Gastroesophageal sphincter (tissue), 3 donors: ENCODE data around the gene SLC5A11.

Experiments used
- POLR2A ChIP-seq, 2 donors: fragments of 450-650 bp; IDR thresholded peaks; one replicate each; pipeline ENCODE4 v1.6.1; 2017; ENCODE audit warnings: antibody characterized with exemption in 2 of 2, mild to moderate bottlenecking in 2 of 2, moderate library complexity in 1 of 2
- TF ChIP-seq, protein P1 (sequence below), 4 experiments: fragments of 200-600 bp in 2 of 4; fragments of 450-650 bp in 2 of 4; sonication (generic) in 1 of 4; IDR thresholded peaks; one replicate each; pipeline ENCODE4 v1.5.1; 2017 to 2019; ENCODE audit warnings: antibody characterized with exemption in 4 of 4, mild to moderate bottlenecking in 2 of 4, moderate library complexity in 2 of 4

DNA sequence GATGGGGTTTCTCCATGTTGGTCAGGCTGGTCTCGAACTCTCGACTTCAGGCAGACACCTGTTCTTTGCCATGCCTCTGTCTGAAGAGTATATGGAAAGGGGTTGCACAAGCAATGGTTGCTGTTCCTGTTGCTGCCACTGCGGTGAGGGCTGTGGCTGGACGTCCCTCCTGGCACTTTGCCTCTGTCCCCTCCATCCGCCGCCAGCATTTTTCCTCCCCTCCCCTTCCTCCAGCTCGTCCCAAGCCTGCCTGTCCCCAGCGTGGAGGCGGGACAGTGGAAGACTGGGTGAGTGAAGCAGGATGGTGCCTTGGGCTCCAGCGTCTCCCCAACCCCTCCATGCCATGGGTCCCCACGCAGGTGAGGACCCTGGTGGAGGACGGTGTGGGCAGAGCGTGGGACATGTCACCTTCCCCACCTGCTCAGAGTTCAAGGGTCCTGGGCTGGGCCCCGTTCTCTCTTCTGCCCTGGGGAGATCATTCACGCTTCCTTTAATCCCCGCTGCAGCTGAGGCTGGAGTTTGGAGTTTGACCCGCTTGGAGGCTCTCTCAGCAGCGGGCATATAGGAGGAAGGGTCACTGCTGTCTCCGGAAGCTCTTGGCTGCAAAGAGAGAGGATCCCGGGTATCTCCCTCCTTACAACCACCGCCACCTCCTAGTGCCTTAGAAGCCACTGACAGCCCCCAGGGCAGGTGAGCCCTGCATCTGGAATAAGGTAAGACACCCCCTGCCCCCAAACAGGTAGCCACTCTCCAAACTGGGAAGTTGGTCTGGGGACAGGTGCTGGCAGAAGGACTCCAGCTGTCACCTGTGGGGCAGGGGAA, at the start of gene SLC5A11:
- TF ChIP-seq, protein P1, sequence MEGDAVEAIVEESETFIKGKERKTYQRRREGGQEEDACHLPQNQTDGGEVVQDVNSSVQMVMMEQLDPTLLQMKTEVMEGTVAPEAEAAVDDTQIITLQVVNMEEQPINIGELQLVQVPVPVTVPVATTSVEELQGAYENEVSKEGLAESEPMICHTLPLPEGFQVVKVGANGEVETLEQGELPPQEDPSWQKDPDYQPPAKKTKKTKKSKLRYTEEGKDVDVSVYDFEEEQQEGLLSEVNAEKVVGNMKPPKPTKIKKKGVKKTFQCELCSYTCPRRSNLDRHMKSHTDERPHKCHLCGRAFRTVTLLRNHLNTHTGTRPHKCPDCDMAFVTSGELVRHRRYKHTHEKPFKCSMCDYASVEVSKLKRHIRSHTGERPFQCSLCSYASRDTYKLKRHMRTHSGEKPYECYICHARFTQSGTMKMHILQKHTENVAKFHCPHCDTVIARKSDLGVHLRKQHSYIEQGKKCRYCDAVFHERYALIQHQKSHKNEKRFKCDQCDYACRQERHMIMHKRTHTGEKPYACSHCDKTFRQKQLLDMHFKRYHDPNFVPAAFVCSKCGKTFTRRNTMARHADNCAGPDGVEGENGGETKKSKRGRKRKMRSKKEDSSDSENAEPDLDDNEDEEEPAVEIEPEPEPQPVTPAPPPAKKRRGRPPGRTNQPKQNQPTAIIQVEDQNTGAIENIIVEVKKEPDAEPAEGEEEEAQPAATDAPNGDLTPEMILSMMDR (IDR thresholded peaks at IDR 0.05) = no peak
- TF ChIP-seq POLR2A (IDR thresholded peaks at IDR 0.05) = no peak
